ENCODE data around the gene RASGRF2. TPM values are rescaled to one million over a fixed set of nuclear protein-coding genes. Genes with fewer than 3 reads are reported as not detected.

The RASGRF2 gene
- total and polyA plus RNA-seq, 9 of the 15 experiments (the other 6 are each of a cell fraction or from before 2014, with no cell fraction given), result 0.01 to 0.22 (median 0.08) TPM; not detected in 2

GRCh38 chr5:81022688-81023084 lies 62.5 kb downstream of the RASGRF2 start (continued):
- no peak for TF ChIP-seq SMARCA4 (IDR thresholded peaks at IDR 0.05)
- TF ChIP-seq GABPB1 (CRISPR knock-in tag; IDR thresholded peaks at IDR 0.05), result no peak
- no peak for TF ChIP-seq SP1 (CRISPR knock-in tag; IDR thresholded peaks at IDR 0.05)
- TF ChIP-seq HLTF (IDR thresholded peaks at IDR 0.05), result no peak

DNA sequence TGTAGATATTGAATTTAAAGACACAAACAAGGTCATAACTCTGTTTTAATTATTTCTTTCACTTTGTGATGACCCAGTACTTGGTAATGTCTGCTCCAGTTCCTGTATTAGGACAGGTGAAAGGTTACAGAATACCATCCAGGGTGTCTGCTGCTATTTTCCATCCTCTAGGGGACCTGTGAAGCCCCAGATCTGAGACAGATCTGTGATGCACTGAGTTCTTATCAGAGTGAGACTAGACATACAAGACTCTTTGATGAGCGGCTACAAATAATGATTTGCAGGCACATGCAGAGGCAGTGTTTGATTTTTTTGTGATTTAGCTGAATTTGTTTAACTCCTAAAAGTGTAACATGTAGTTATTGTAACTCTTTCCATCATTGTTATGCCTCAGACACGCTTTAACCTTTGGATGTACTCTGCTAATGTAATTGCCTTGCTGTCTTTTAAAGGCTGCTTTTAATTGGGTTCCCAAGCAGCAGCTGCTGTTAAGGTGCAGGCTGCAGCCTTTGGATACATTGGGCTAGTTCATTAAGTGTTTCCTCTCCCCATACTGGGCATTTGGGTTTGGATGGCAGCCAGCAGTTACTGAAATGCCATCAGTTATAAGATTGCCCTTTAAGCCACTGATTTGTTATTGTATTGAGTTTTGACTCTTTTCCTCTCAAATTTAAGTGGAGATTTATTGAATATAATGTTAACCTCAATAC lies 63.3 kb downstream of the RASGRF2 start:
- WGBS (ENCODE audit: insufficient coverage, low coverage, missing lambda C conversion rate), result 0% methylated on average over 2 of the region's 2 CpGs
- no peak overlapping the region for H3K9ac ChIP-seq (ENCODE audit: insufficient read depth in 1 of 2, low read depth in 2 of 2, low read length in 2 of 2)
- no peaks in the 10 kb centered on the region for H3K9me3 ChIP-seq (replicated peaks; ENCODE audit: control insufficient read depth, insufficient read depth, low read depth, low read length)
- no peak for ATAC-seq
- ChIA-PET POLR2A (no interaction called here), CTCF (ENCODE audit: low intra/inter-chr PET ratio) (no interaction called here)
- peaks cover 11 to 31% of the 10 kb centered on the region in 2 experiments for H3K27me3 ChIP-seq (ENCODE audit: control insufficient read depth in 2 of 2, insufficient read depth in 2 of 2, low read length in 2 of 2)
- no peak for DNase-seq (ENCODE audit: extremely low read depth in 1 of 4, low spot score in 3 of 4)
- no peaks in the 10 kb centered on the region for H3K9me1 ChIP-seq (ENCODE audit: control insufficient read depth, insufficient read depth, low read length)
- H3K4me2 ChIP-seq (ENCODE audit: insufficient read depth, low read length), result no peak overlapping the region
- H3K4me1 ChIP-seq (replicated peaks in 1 of 2; ENCODE audit: control insufficient read depth in 2 of 2, insufficient read depth in 2 of 2, low read length in 2 of 2), result no peaks in the 10 kb centered on the region
- no peaks in the 10 kb centered on the region for H3K79me2 ChIP-seq (ENCODE audit: control insufficient read depth, insufficient read depth, low read length)
- no peak overlapping the region for H2AFZ ChIP-seq (ENCODE audit: low read depth, low read length)
- intact Hi-C loops (cut with micrococcal nuclease), result no loop called here
- no peak for FAIRE-seq
- H3K27ac ChIP-seq (ENCODE audit: extremely low read depth, low read depth, low read length), result no peak overlapping the region
- H4K20me1 ChIP-seq (replicated peaks; ENCODE audit: control insufficient read depth, insufficient read depth, low read length), result no peaks in the 10 kb centered on the region
- BruUV-seq (replicated peaks), result no TSS peak
- in situ Hi-C loops (cut with MboI), result no loop called here
- no peaks in the 10 kb centered on the region for H3K36me3 ChIP-seq (ENCODE audit: control insufficient read depth, insufficient read depth, low read length)
- no peak overlapping the region for H3K4me3 ChIP-seq
- TF ChIP-seq FOXM1 (IDR thresholded peaks at IDR 0.05; ENCODE audit: low read depth) (no peak), FOXM1 (CRISPR knock-in tag; IDR thresholded peaks at IDR 0.05; ENCODE audit: low read depth) (no peak)

Data from K562 (cell line).